Vagina (tissue), 2 donors: ENCODE results near the gene SENP1. TPM values are rescaled to one million over a fixed set of nuclear protein-coding genes. Genes with fewer than 3 reads are reported as not detected.
A peak's percentile ranks its signal among the peaks of the same experiment; 100 is the strongest.

Source experiments
- DNase-seq, 2 donors: peaks; one replicate each; pipeline ENCODE4 v3.0.0-alpha.2; 2017; ENCODE audit errors: extremely low spot score in 2 of 2
- H3K27ac ChIP-seq: fragments of 200-600 bp; sonication (generic); one replicate; pipeline ENCODE4 v1.5.1; 2019
- H3K27me3 ChIP-seq: fragments of 200-600 bp; sonication (generic); one replicate; pipeline ENCODE4 v1.5.1; 2019
- H3K36me3 ChIP-seq, 2 donors: fragments of 200-600 bp; sonication (generic); one replicate each; pipeline ENCODE4 v1.5.1; 2017 to 2019
- H3K4me1 ChIP-seq: fragments of 200-600 bp; sonication (generic); one replicate; pipeline ENCODE4 v1.5.1; 2019
- H3K4me3 ChIP-seq, 2 donors: fragments of 200-600 bp; sonication (generic); 1 replicate in 1 of 2; 2 replicates in 1 of 2; pipeline ENCODE4 v1.5.1; 2016 to 2019
- H3K9me3 ChIP-seq: fragments of 200-600 bp; sonication (generic); one replicate; pipeline ENCODE4 v1.5.1; 2019
- POLR2A ChIP-seq, 2 donors: fragments of 450-650 bp; IDR thresholded peaks; one replicate each; pipeline ENCODE4 v1.6.1; 2017; ENCODE audit warnings: antibody characterized with exemption in 2 of 2, mild to moderate bottlenecking in 2 of 2, moderate library complexity in 2 of 2
- POLR2AphosphoS5 ChIP-seq, 2 donors: sonication (generic); formaldehyde crosslinking; IDR thresholded peaks; one replicate each; pipeline ENCODE4 v1.9.0; 2017; ENCODE audit warnings: antibody characterized with exemption in 2 of 2, mild to moderate bottlenecking in 2 of 2, low read depth in 1 of 2; ENCODE audit not compliant: insufficient read depth in 1 of 2
- intact Hi-C: fragments of 100-400 bp; cut with DNase I; formaldehyde crosslinking; loops from one replicate; pipeline ENCODE4 v1.15.1; 2023
- total RNA-seq: library from RNA; depleted of rRNA; stranded (reverse); fragments of >200 nt; gene quantifications from one replicate; pipeline ENCODE4 v1.2.3, GENCODE V29; 2016
- TF ChIP-seq, protein P1 (sequence below), 3 experiments: fragments of 450-650 bp in 2 of 3; fragments of 200-600 bp in 1 of 3; sonication (generic) in 1 of 3; IDR thresholded peaks; one replicate each; pipeline ENCODE4 v1.5.1; 2017 to 2019; ENCODE audit warnings: antibody characterized with exemption in 3 of 3, mild to moderate bottlenecking in 2 of 3, moderate library complexity in 2 of 3

SENP1 gene
- total RNA-seq, 1 donor from 2014 or later, result 21.4 TPM

DNA sequence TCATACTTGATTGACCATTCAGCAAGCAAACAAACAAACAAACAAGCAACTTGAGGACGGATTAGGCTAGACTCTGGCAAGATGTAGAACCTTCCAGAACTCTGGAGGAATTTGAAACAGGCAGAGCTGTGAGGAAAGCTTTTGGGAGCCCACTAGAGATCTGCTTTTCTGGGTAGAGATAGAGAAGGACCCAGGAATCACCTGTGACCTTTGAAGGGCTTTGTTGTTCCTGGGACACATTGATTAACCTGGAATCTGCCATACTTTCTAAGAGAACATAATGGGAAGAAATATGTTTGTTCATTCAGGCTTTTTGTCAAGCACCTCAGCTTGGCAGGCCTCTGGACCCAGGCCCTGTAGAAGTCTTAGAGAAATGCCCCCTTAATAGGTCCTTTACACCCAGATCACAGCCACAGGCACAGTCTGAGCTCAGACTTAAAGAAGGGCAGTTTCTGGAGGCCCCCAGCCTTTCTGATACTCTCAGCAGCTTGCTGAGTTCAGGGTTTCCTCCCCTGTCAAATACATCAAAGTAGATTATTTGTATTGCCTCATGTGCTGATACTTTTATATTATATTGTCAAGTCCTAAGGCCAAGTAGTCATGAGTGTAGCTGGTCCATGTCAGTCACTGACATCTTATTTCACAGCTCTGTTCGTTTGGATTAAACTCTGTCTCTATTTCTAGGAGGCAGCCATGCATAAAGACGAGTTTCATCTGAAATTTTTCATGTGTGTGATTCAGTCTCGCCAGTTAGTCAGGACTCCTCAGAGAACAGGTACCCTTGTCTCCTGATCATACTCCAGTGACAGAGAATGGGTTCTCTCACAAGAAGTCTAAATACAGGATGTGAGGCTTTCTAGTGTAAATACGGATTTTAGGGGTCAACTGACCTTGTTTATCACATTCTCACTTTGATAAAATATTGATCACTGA is 1.1 kb upstream of the SENP1 start:
- H3K36me3 ChIP-seq, result no peaks in the 10 kb centered on the region
- TF ChIP-seq, protein P1, sequence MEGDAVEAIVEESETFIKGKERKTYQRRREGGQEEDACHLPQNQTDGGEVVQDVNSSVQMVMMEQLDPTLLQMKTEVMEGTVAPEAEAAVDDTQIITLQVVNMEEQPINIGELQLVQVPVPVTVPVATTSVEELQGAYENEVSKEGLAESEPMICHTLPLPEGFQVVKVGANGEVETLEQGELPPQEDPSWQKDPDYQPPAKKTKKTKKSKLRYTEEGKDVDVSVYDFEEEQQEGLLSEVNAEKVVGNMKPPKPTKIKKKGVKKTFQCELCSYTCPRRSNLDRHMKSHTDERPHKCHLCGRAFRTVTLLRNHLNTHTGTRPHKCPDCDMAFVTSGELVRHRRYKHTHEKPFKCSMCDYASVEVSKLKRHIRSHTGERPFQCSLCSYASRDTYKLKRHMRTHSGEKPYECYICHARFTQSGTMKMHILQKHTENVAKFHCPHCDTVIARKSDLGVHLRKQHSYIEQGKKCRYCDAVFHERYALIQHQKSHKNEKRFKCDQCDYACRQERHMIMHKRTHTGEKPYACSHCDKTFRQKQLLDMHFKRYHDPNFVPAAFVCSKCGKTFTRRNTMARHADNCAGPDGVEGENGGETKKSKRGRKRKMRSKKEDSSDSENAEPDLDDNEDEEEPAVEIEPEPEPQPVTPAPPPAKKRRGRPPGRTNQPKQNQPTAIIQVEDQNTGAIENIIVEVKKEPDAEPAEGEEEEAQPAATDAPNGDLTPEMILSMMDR (IDR thresholded peaks at IDR 0.05), result no peak
- no peak for TF ChIP-seq POLR2AphosphoS5 (IDR thresholded peaks at IDR 0.05; ENCODE audit: insufficient read depth in 1 of 2, low read depth in 1 of 2)
- TF ChIP-seq POLR2A (IDR thresholded peaks at IDR 0.05), result no peak
- DNase-seq, result no peak
- intact Hi-C loops, result loop anchor here (5.0 kb wide), 1 partner anchor 50 kb away; the partner anchor contains the start of gene ASB8
- H3K4me1 ChIP-seq, result peaks cover 26% of the 10 kb centered on the region
- peak overlapping the region; percentile 91 for H3K27ac ChIP-seq
- H3K4me3 ChIP-seq, result peak overlapping the region; percentile 82 to 95
- H3K27me3 ChIP-seq, result no peaks in the 10 kb centered on the region
- no peaks in the 10 kb centered on the region for H3K9me3 ChIP-seq

DNA sequence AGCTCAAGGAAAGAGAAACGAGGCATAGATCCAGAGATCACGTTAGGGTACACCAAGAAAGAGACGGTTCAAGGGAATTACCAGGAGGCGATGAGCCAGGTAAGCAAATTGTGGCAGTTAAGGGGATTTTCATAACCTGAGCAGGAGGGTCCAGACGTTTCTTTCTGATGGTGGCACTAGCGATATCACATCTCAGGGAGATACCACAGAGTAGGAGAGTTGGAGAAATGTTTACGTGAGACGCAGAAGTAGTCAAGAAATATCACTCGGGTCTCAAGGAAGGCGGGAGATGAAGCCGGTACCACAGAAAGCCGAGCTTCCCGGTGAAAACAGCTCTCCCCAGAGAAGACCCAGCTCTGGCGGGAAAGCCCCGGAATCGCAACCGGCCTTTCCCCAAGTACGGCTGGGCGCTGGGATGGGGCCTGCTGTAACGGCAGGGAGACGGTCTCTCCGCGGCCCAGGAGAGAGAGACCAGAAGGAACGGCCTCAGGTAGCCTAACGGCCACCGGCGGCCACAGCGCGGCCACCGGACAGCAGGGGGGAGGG is 485 bp downstream of the SENP1 start:
- Histone ChIP-seq H3K9me3 (no peaks in the 10 kb centered on the region), H3K4me1 (peaks cover 26% of the 10 kb centered on the region), H3K36me3 (no peaks in the 10 kb centered on the region), H3K4me3 (peak overlapping the region; percentile 82 to 95), H3K27me3 (no peaks in the 10 kb centered on the region), H3K27ac (peak overlapping the region; percentile 91)
- intact Hi-C loops, result loop anchor here (5.0 kb wide), 1 partner anchor 52 kb away; the partner anchor contains the start of gene ASB8
- no peak for DNase-seq
- TF ChIP-seq, protein P1 (IDR thresholded peaks at IDR 0.05), result no peak
- TF ChIP-seq POLR2AphosphoS5 (IDR thresholded peaks at IDR 0.05; ENCODE audit: insufficient read depth in 1 of 2, low read depth in 1 of 2), result no peak
- no peak for TF ChIP-seq POLR2A (IDR thresholded peaks at IDR 0.05)

DNA sequence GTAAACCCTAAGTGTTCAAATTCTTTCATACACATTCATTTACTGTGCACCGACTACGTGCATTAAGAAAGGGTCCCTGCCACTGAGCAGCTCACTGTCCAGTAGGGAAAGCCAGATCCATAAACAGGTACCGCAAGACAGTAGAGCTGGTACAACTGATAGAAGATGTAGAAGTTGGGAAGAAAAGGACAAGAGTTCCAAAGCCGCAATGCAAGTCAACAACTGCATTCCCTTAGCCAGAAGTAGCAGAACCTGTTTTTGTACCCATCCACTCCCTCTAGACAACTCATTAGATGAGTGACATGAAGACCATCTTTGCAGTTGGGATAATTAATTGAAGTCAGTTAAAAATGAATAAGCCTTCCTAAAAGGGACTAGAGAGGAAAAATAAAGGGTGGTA is 1.3 kb downstream of the SENP1 start:
- Histone ChIP-seq H3K27me3 (no peaks in the 10 kb centered on the region), H3K4me3 (peak overlapping the region; percentile 82 to 95), H3K27ac (peak overlapping the region; percentile 91), H3K9me3 (no peaks in the 10 kb centered on the region), H3K4me1 (peaks cover 26% of the 10 kb centered on the region), H3K36me3 (no peaks in the 10 kb centered on the region)
- TF ChIP-seq POLR2A (IDR thresholded peaks at IDR 0.05) (no peak), POLR2AphosphoS5 (IDR thresholded peaks at IDR 0.05; ENCODE audit: insufficient read depth in 1 of 2, low read depth in 1 of 2) (no peak)
- TF ChIP-seq, protein P1 (IDR thresholded peaks at IDR 0.05), result no peak
- no peak for DNase-seq
- intact Hi-C loops, result no loop called here

DNA sequence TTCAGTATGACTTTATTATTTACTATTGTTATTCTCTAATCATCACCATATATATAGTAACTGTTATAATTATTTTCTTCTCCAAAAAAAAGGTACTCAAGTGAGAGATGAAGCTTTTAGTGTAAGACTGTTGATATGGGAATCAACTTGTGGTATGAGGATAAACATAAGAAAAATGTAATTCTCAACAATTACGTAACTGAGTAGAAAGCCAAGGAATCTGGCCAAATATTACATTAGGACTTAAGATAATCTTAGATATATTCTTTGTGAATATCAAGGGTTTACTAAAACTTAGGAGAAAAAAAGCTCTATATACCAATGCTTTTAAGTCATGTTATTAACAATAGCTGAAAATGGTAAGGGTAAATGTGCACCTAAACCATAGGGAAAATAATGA is 13.3 kb downstream of the SENP1 start:
- TF ChIP-seq, protein P1 (IDR thresholded peaks at IDR 0.05), result no peak
- no peak for TF ChIP-seq POLR2A (IDR thresholded peaks at IDR 0.05)
- TF ChIP-seq POLR2AphosphoS5 (IDR thresholded peaks at IDR 0.05; ENCODE audit: insufficient read depth in 1 of 2, low read depth in 1 of 2), result no peak
- no peak overlapping the region for H3K27ac ChIP-seq
- H3K27me3 ChIP-seq, result no peaks in the 10 kb centered on the region
- H3K4me3 ChIP-seq, result no peak overlapping the region
- no peak for DNase-seq
- H3K9me3 ChIP-seq, result no peaks in the 10 kb centered on the region
- peaks cover 2 to 51% of the 10 kb centered on the region in 2 donors for H3K36me3 ChIP-seq
- no peaks in the 10 kb centered on the region for H3K4me1 ChIP-seq
- intact Hi-C loops, result no loop called here
